Measurements from ENCODE around the gene EPM2AIP1. TPM values are rescaled to one million over a fixed set of nuclear protein-coding genes. Genes with fewer than 3 reads are reported as not detected.

The EPM2AIP1 gene
- total and polyA plus RNA-seq, 9 of the 15 experiments (the other 6 are each of a cell fraction or from before 2014, with no cell fraction given): 6.7 to 44.8 (median 25.2) TPM

GRCh38 chr3:36957862-36958686 is 34.9 kb downstream of the EPM2AIP1 start (continued):
- TF ChIP-seq, protein P1, sequence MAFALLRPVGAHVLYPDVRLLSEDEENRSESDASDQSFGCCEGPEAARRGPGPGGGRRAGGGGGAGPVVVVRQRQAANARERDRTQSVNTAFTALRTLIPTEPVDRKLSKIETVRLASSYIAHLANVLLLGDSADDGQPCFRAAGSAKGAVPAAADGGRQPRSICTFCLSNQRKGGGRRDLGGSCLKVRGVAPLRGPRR (CRISPR knock-in tag; IDR thresholded peaks at IDR 0.05): no peak
- TF ChIP-seq, protein P2, sequence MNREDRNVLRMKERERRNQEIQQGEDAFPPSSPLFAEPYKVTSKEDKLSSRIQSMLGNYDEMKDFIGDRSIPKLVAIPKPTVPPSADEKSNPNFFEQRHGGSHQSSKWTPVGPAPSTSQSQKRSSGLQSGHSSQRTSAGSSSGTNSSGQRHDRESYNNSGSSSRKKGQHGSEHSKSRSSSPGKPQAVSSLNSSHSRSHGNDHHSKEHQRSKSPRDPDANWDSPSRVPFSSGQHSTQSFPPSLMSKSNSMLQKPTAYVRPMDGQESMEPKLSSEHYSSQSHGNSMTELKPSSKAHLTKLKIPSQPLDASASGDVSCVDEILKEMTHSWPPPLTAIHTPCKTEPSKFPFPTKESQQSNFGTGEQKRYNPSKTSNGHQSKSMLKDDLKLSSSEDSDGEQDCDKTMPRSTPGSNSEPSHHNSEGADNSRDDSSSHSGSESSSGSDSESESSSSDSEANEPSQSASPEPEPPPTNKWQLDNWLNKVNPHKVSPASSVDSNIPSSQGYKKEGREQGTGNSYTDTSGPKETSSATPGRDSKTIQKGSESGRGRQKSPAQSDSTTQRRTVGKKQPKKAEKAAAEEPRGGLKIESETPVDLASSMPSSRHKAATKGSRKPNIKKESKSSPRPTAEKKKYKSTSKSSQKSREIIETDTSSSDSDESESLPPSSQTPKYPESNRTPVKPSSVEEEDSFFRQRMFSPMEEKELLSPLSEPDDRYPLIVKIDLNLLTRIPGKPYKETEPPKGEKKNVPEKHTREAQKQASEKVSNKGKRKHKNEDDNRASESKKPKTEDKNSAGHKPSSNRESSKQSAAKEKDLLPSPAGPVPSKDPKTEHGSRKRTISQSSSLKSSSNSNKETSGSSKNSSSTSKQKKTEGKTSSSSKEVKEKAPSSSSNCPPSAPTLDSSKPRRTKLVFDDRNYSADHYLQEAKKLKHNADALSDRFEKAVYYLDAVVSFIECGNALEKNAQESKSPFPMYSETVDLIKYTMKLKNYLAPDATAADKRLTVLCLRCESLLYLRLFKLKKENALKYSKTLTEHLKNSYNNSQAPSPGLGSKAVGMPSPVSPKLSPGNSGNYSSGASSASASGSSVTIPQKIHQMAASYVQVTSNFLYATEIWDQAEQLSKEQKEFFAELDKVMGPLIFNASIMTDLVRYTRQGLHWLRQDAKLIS (CRISPR knock-in tag; IDR thresholded peaks at IDR 0.05): no peak
- no peak for TF ChIP-seq FOXJ2 (tag; IDR thresholded peaks at IDR 0.05)
- TF ChIP-seq, protein P3, sequence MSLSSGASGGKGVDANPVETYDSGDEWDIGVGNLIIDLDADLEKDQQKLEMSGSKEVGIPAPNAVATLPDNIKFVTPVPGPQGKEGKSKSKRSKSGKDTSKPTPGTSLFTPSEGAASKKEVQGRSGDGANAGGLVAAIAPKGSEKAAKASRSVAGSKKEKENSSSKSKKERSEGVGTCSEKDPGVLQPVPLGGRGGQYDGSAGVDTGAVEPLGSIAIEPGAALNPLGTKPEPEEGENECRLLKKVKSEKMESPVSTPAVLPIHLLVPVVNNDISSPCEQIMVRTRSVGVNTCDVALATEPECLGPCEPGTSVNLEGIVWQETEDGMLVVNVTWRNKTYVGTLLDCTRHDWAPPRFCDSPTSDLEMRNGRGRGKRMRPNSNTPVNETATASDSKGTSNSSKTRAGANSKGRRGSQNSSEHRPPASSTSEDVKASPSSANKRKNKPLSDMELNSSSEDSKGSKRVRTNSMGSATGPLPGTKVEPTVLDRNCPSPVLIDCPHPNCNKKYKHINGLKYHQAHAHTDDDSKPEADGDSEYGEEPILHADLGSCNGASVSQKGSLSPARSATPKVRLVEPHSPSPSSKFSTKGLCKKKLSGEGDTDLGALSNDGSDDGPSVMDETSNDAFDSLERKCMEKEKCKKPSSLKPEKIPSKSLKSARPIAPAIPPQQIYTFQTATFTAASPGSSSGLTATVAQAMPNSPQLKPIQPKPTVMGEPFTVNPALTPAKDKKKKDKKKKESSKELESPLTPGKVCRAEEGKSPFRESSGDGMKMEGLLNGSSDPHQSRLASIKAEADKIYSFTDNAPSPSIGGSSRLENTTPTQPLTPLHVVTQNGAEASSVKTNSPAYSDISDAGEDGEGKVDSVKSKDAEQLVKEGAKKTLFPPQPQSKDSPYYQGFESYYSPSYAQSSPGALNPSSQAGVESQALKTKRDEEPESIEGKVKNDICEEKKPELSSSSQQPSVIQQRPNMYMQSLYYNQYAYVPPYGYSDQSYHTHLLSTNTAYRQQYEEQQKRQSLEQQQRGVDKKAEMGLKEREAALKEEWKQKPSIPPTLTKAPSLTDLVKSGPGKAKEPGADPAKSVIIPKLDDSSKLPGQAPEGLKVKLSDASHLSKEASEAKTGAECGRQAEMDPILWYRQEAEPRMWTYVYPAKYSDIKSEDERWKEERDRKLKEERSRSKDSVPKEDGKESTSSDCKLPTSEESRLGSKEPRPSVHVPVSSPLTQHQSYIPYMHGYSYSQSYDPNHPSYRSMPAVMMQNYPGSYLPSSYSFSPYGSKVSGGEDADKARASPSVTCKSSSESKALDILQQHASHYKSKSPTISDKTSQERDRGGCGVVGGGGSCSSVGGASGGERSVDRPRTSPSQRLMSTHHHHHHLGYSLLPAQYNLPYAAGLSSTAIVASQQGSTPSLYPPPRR (CRISPR knock-in tag; IDR thresholded peaks at IDR 0.05; ENCODE audit: borderline replicate concordance): peak; percentile 56; the same call in 1 of the 2 replicates
- TF ChIP-seq CBFB (CRISPR knock-in tag; IDR thresholded peaks at IDR 0.05): no peak
- no peak for TF ChIP-seq SAFB (IDR thresholded peaks at IDR 0.05; ENCODE audit: borderline replicate concordance, low read depth, low read length)
- no peak; the same call in 1 of the 2 replicates for TF ChIP-seq MEF2D (tag; conservative IDR thresholded peaks at IDR 0.05; ENCODE audit: low read depth)
- no peak for TF ChIP-seq ZNF134 (CRISPR knock-in tag; conservative IDR thresholded peaks at IDR 0.05)
- no peak for TF ChIP-seq ZNF77 (CRISPR knock-in tag; IDR thresholded peaks at IDR 0.05)
- no peak for TF ChIP-seq ZNF280B (CRISPR knock-in tag; IDR thresholded peaks at IDR 0.05)
- no peak for TF ChIP-seq RBM17 (IDR thresholded peaks at IDR 0.05; ENCODE audit: borderline replicate concordance, low read depth, low read length)
- no peak for TF ChIP-seq ZFP36 (IDR thresholded peaks at IDR 0.05; ENCODE audit: low read depth, low read length, partially characterized antibody)
- TF ChIP-seq, protein P4, sequence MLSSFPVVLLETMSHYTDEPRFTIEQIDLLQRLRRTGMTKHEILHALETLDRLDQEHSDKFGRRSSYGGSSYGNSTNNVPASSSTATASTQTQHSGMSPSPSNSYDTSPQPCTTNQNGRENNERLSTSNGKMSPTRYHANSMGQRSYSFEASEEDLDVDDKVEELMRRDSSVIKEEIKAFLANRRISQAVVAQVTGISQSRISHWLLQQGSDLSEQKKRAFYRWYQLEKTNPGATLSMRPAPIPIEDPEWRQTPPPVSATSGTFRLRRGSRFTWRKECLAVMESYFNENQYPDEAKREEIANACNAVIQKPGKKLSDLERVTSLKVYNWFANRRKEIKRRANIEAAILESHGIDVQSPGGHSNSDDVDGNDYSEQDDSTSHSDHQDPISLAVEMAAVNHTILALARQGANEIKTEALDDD (IDR thresholded peaks at IDR 0.05): peak; percentile 88
- no peak for TF ChIP-seq RFX1 (IDR thresholded peaks at IDR 0.05)
